Measurements from ENCODE around the gene MAN1C1. TPM values are rescaled to one million over a fixed set of nuclear protein-coding genes. Genes with fewer than 3 reads are reported as not detected.

Gene MAN1C1
- total RNA-seq, 1 experiment from 2014 or later: 0.11 TPM

DNA sequence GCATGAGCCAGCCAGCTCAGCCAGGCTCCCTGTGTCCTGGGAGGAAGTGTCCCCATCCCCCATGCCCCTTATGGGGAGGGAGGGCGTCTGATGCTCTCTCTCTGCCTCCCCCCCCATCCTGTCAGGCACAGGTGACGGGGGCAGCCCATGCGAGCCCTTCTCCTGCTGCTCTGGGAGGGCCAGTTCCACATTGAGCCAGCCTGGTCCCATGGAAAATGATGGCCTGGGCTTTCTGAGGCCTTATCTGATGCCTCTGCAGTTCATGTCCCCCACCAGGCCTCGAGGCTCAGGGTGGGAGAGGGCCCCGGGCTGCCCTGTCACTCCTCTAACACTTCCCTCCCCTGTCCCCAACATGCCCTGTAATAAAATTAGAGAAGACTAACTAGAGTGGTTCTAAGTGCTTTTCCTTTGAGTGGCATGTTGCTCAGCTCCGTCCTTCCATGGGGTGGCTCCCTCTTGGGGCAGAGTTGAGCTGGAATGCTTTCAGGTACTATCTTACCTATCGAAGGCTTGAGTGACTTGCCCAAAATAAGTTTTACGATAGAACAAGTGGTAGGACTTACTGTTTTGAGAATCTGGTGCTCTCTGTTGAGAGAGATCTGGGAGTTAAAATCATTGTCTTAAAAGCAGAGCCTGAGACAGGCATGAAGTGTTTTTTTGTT lies 201.4 kb downstream of the MAN1C1 start:
- intact Hi-C loops (cut with micrococcal nuclease): no loop called here
- Histone ChIP-seq H4K20me1 (ENCODE audit: low read length) (peaks cover 11% of the 10 kb centered on the region; the same call in 1 of the 2 replicates), H3K27me3 (ENCODE audit: low read length) (no peaks in the 10 kb centered on the region), H3K27ac (ENCODE audit: low read length) (no peak overlapping the region), H3K79me2 (ENCODE audit: low read length) (peaks cover 29% of the 10 kb centered on the region), H3K9me2 (replicated peaks; ENCODE audit: low read length) (no peaks in the 10 kb centered on the region), H3F3A (ENCODE audit: low read length, unreplicated experiment) (no peaks in the 10 kb centered on the region), H3K4me1 (ENCODE audit: insufficient read depth, low read length) (peaks cover 23% of the 10 kb centered on the region), H3K9ac (ENCODE audit: low read length) (no peak overlapping the region), H3K4me3 (ENCODE audit: low read length) (no peak overlapping the region), H2AFZ (ENCODE audit: low read length) (no peak overlapping the region), H3K9me3 (ENCODE audit: low read length) (no peaks in the 10 kb centered on the region), H3K36me3 (ENCODE audit: low read depth, low read length) (no peaks in the 10 kb centered on the region), H3K4me2 (ENCODE audit: low read length) (no peak overlapping the region; the same call in 1 of the 2 replicates)
- no peak for TF ChIP-seq EZH2phosphoT487 (IDR thresholded peaks at IDR 0.05; ENCODE audit: borderline replicate concordance, low read length)
- TF ChIP-seq, protein P1, sequence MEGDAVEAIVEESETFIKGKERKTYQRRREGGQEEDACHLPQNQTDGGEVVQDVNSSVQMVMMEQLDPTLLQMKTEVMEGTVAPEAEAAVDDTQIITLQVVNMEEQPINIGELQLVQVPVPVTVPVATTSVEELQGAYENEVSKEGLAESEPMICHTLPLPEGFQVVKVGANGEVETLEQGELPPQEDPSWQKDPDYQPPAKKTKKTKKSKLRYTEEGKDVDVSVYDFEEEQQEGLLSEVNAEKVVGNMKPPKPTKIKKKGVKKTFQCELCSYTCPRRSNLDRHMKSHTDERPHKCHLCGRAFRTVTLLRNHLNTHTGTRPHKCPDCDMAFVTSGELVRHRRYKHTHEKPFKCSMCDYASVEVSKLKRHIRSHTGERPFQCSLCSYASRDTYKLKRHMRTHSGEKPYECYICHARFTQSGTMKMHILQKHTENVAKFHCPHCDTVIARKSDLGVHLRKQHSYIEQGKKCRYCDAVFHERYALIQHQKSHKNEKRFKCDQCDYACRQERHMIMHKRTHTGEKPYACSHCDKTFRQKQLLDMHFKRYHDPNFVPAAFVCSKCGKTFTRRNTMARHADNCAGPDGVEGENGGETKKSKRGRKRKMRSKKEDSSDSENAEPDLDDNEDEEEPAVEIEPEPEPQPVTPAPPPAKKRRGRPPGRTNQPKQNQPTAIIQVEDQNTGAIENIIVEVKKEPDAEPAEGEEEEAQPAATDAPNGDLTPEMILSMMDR (conservative IDR thresholded peaks at IDR 0.05; ENCODE audit: low read depth, low read length): peak; percentile 56
- ChIA-PET CTCF (interaction anchor here (0.5 to 0.6 kb wide), 2 partner anchors 30 to 253 kb away, joined by 4 to 6 read pairs; no protein-coding TSS in a partner anchor), POLR2A (ENCODE audit: unreplicated experiment) (no interaction called here)
- peak; percentile 47 for DNase-seq
- no TSS peak for BruUV-seq (replicated peaks)
- no peak for ATAC-seq

DNA sequence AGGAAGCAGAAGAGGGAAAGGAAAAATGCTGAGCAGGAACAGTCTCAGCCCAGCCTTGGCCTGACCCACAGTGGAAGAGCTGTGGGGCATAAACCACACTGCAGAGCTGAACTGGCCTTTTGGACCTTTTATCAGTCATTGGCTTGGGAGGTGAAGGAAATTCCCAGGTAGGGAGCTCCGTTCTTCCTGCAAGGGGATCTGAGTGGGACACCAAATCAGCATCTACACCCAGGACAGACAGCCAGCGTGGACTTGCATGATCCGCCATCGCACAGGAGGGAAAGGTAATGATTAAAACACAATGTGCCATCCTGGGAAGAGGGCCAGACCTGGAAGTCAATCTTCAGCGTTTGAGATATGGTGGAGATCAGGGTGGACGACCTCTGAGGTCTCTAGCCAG lies 202.0 kb downstream of the MAN1C1 start:
- no TSS peak for BruUV-seq (replicated peaks)
- intact Hi-C loops (cut with micrococcal nuclease): no loop called here
- H3K27ac ChIP-seq (ENCODE audit: low read length): no peak overlapping the region

DNA sequence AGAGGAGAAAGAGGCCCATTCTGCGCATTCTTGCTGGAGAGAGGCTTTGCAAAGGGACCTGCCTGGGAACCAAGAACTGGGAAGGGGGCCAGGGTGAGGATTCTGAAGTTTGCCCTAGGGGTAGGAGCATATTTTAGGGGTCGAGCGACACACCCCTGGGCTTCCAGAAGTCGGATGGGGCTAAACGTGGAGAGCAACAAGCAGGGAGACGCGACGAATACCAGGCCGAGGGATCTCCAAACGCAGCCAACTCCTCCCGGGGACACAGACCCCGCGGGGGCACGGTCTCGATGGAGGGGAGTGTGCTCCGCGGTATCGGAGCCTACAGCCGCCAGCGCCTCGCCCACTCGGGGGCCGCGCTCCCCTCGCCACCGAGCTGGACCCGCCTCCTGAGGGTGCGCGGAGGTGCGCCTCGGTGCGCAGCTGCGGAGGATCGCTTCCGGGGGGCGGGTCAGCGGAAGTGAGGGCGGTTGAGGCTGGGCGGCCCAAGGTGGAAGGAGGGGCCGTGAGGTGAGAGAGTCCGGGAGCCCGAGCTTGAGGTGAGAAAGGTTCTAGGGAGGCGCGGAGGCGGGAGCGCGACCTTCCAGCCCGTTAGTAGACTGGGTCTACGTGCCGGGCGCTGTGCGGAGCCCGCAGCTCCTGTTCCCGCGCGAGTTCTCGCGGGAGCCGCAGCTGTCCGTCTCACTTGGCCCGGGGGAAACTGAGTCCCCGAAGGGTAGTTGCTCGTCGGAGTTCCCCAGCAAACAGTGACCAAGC lies 203.1 kb downstream of the MAN1C1 start, which contains the start of gene MTFR1L:
TSS of gene MTFR1L (plus strand) at position 464 of the 756 bp plus-strand sequence. CDS start 3,151 bp downstream, outside the sequence.
- Histone ChIP-seq H3K4me3 (ENCODE audit: low read length) (peak within 1 kb of the TSS; percentile 93), H3F3A (ENCODE audit: low read length, unreplicated experiment) (no peaks in the 10 kb centered on the region), H3K4me1 (ENCODE audit: insufficient read depth, low read length) (peaks cover 23% of the 10 kb centered on the region), H3K9me2 (replicated peaks; ENCODE audit: low read length) (no peaks in the 10 kb centered on the region), H3K36me3 (ENCODE audit: low read depth, low read length) (no peaks in the 10 kb centered on the region), H3K27me3 (ENCODE audit: low read length) (no peaks in the 10 kb centered on the region), H3K4me2 (ENCODE audit: low read length) (peak within 1 kb of the TSS; percentile 93), H3K79me2 (ENCODE audit: low read length) (peaks cover 41% of the 10 kb centered on the region), H4K20me1 (ENCODE audit: low read length) (peaks cover 11% of the 10 kb centered on the region; the same call in 1 of the 2 replicates), H3K27ac (ENCODE audit: low read length) (peak within 1 kb of the TSS; percentile 41), H3K9ac (ENCODE audit: low read length) (peak within 1 kb of the TSS; percentile 89), H3K9me3 (ENCODE audit: low read length) (no peaks in the 10 kb centered on the region), H2AFZ (ENCODE audit: low read length) (peak within 1 kb of the TSS; percentile 88)
- ATAC-seq: peak; percentile 83
- ChIA-PET CTCF (no interaction called here), POLR2A (ENCODE audit: unreplicated experiment) (interaction anchor here (0.6 kb wide), 5 partner anchors 21 to 1338 kb away, joined by 3 to 16 read pairs (median 4); partner anchors contain the start of gene PAFAH2)
- peak; percentile 72 for DNase-seq
- intact Hi-C loops (cut with micrococcal nuclease): loop anchor here (5.0 kb wide), 1 partner anchor 178 kb away; the partner anchor contains the start of gene PAFAH2
- BruUV-seq (replicated peaks): no TSS peak
- TF ChIP-seq EZH2 (IDR thresholded peaks at IDR 0.05; ENCODE audit: low read length, unreplicated experiment): no peak
- TF ChIP-seq, protein P1 (conservative IDR thresholded peaks at IDR 0.05; ENCODE audit: low read depth, low read length): no peak
- no peak for TF ChIP-seq EZH2phosphoT487 (IDR thresholded peaks at IDR 0.05; ENCODE audit: borderline replicate concordance, low read length)

More for the DNA sequence above, 202.0 kb downstream of the MAN1C1 start:
- Histone ChIP-seq H3K9me2 (replicated peaks; ENCODE audit: low read length) (no peaks in the 10 kb centered on the region), H3F3A (ENCODE audit: low read length, unreplicated experiment) (no peaks in the 10 kb centered on the region), H3K9me3 (ENCODE audit: low read length) (no peaks in the 10 kb centered on the region), H3K9ac (ENCODE audit: low read length) (no peak overlapping the region), H3K4me2 (ENCODE audit: low read length) (peak overlapping the region; percentile 93), H3K4me3 (ENCODE audit: low read length) (peak overlapping the region; percentile 93), H4K20me1 (ENCODE audit: low read length) (peaks cover 11% of the 10 kb centered on the region; the same call in 1 of the 2 replicates), H3K4me1 (ENCODE audit: insufficient read depth, low read length) (peaks cover 23% of the 10 kb centered on the region), H3K36me3 (ENCODE audit: low read depth, low read length) (no peaks in the 10 kb centered on the region), H2AFZ (ENCODE audit: low read length) (no peak overlapping the region), H3K27me3 (ENCODE audit: low read length) (no peaks in the 10 kb centered on the region), H3K79me2 (ENCODE audit: low read length) (peaks cover 35% of the 10 kb centered on the region)
- no peak for DNase-seq
- ChIA-PET CTCF (interaction anchor here (0.5 to 0.6 kb wide), 2 partner anchors 31 to 253 kb away, joined by 4 to 6 read pairs; no protein-coding TSS in a partner anchor), POLR2A (ENCODE audit: unreplicated experiment) (interaction anchor here (0.5 kb wide), 1 partner anchor 179 kb away, joined by 3 read pairs; the partner anchor contains the start of gene PAFAH2)
- no peak for ATAC-seq
- TF ChIP-seq EZH2phosphoT487 (IDR thresholded peaks at IDR 0.05; ENCODE audit: borderline replicate concordance, low read length) (no peak), EZH2 (IDR thresholded peaks at IDR 0.05; ENCODE audit: low read length, unreplicated experiment) (no peak)
